ENCODE results near the gene SMAD5. TPM values are rescaled to one million over a fixed set of nuclear protein-coding genes. Genes with fewer than 3 reads are reported as not detected.

The SMAD5 gene
- total RNA-seq, 1 experiment from 2014 or later = 69.3 TPM

GRCh38 chr5:136106351-136107031 is 26.2 kb upstream of the SMAD5 start:
- no peaks in the 10 kb centered on the region; a peak in 1 of 5 replicates for H3K9me3 Mint-ChIP-seq
- Histone ChIP-seq H3K14ac (ENCODE audit: insufficient read depth, low read length) (no peak overlapping the region), H2BK12ac (ENCODE audit: insufficient read length, low read depth, low read length) (no peak overlapping the region), H2BK15ac (ENCODE audit: low read depth, low read length) (no peak overlapping the region), H3K23me2 (ENCODE audit: insufficient read length, low read depth, low read length, poor library complexity, severe bottlenecking) (no peaks in the 10 kb centered on the region), H3K79me2 (ENCODE audit: insufficient read depth, low read length) (no peaks in the 10 kb centered on the region), H3K56ac (ENCODE audit: insufficient read length, low read depth, low read length) (no peak overlapping the region), H3K4me1 (ENCODE audit: insufficient read depth, low read length) (peaks cover 3% of the 10 kb centered on the region; the same call in 1 of the 2 replicates), H3K27me3 (ENCODE audit: insufficient read depth, low read length) (no peaks in the 10 kb centered on the region), H4K91ac (ENCODE audit: insufficient read length, low read depth, low read length) (no peak overlapping the region), H3K4ac (ENCODE audit: low read depth, low read length) (no peak overlapping the region), H4K5ac (ENCODE audit: insufficient read length, low read depth, low read length) (no peak overlapping the region), H2BK5ac (ENCODE audit: insufficient read length, low read length) (no peak overlapping the region), H3K23ac (ENCODE audit: insufficient read length, low read depth, low read length) (no peak overlapping the region), H2AK5ac (ENCODE audit: insufficient read length, low read length) (no peak overlapping the region), H3K4me2 (ENCODE audit: insufficient read depth, insufficient read length, low read length) (no peak overlapping the region), H2BK120ac (ENCODE audit: low read depth, low read length, poor library complexity, severe bottlenecking) (no peak overlapping the region), H4K20me1 (ENCODE audit: control insufficient read depth, insufficient read depth, insufficient read length) (no peaks in the 10 kb centered on the region), H2AFZ (ENCODE audit: low read length) (no peak overlapping the region), H3K9me3 (ENCODE audit: control insufficient read depth, low read depth, low read length) (no peaks in the 10 kb centered on the region), H3T11ph (ENCODE audit: low read length) (no peak overlapping the region), H3K9ac (ENCODE audit: extremely low read depth, insufficient read length, low read length) (no peak overlapping the region), H4K8ac (replicated peaks; ENCODE audit: insufficient read length, low read depth, low read length) (no peak overlapping the region), H3K18ac (ENCODE audit: insufficient read length, low read depth, low read length) (no peak overlapping the region), H3K27ac (ENCODE audit: insufficient read length, low read depth, low read length) (no peak overlapping the region), H3K79me1 (ENCODE audit: insufficient read depth, low read depth, low read length, poor library complexity, severe bottlenecking) (no peaks in the 10 kb centered on the region), H2BK20ac (ENCODE audit: low read depth, low read length, poor library complexity, severe bottlenecking) (no peak overlapping the region)
- no CpG with 5 or more reads among the region's 6 CpGs for WGBS (ENCODE audit: extremely low coverage, insufficient read length, low lambda C conversion rate)
- TF ChIP-seq CTCF (conservative IDR thresholded peaks at IDR 0.05) = no peak
- H3K4me3 Mint-ChIP-seq = no peak overlapping the region
- H3K36me3 Mint-ChIP-seq (ENCODE audit: insufficient read depth in 1 of 3, low read depth in 3 of 3) = no peaks in the 10 kb centered on the region
- H3K27me3 Mint-ChIP-seq (ENCODE audit: low read depth) = peaks cover 4% of the 10 kb centered on the region
- no peak overlapping the region for H3K27ac Mint-ChIP-seq
- no peak for DNase-seq
- peaks cover 18 to 26% of the 10 kb centered on the region in 2 experiments for H3K4me1 Mint-ChIP-seq

All from H9 (cell line).